ENCODE data around the gene UPF1.

DNA sequence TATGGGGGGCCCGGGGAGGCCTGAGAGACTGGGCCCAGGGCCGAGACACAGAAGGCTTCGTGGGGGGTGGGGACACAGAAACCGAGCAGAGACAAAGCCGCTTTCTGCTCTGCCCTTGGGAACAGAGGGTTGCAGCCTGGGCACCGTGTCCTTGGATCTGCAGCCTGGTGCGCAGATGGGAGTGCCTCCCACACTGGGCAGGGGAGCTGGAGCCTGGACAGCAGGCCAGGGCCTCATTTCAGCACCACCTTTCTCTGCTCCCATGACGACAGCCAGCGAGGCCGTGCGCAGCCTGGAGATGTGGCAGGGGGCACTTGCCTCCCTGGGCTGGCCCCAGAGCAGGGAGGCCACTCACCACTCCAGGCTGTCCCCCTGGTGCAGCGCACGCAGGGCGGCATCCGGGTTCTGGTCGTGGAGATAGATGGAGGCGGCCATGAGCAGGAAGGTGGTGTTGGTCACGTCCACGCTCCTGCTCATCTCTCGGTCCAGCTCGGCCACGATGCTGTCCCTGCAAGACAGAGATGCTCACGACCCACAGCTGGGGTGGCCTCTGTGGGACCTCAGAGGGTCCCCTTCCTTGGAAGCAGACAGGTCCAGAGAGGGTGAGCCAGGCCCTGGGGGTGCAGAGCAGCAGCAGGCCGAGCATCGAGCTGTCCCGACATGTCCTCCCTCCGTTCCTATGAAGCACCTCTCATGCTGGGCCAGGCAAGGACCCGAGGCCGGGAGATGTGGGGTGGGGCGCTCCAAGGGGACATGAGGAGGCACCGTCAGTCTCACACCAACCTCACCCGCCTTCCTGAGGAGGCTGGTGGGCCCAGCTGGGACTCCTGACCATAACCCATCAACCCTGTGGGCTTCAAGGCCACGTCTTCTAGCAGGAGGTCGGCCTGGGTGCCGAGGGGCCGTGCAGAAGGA lies 75.1 kb downstream of the UPF1 start:
- no peak for TF ChIP-seq GLIS3 (CRISPR knock-in tag; IDR thresholded peaks at IDR 0.05)
- TF ChIP-seq TCF4 (CRISPR knock-in tag; IDR thresholded peaks at IDR 0.05; ENCODE audit: borderline replicate concordance): no peak
- TF ChIP-seq ZNF70 (CRISPR knock-in tag; IDR thresholded peaks at IDR 0.05): no peak
- TF ChIP-seq RARB (CRISPR knock-in tag; IDR thresholded peaks at IDR 0.05): no peak
- TF ChIP-seq BACH2 (CRISPR knock-in tag; IDR thresholded peaks at IDR 0.05; ENCODE audit: borderline replicate concordance): no peak
- no peak for TF ChIP-seq ZNF565 (CRISPR knock-in tag; conservative IDR thresholded peaks at IDR 0.05; ENCODE audit: low read depth)
- TF ChIP-seq ARNTL (CRISPR knock-in tag; IDR thresholded peaks at IDR 0.05; ENCODE audit: borderline replicate concordance, low read depth): no peak
- TF ChIP-seq, protein P1, sequence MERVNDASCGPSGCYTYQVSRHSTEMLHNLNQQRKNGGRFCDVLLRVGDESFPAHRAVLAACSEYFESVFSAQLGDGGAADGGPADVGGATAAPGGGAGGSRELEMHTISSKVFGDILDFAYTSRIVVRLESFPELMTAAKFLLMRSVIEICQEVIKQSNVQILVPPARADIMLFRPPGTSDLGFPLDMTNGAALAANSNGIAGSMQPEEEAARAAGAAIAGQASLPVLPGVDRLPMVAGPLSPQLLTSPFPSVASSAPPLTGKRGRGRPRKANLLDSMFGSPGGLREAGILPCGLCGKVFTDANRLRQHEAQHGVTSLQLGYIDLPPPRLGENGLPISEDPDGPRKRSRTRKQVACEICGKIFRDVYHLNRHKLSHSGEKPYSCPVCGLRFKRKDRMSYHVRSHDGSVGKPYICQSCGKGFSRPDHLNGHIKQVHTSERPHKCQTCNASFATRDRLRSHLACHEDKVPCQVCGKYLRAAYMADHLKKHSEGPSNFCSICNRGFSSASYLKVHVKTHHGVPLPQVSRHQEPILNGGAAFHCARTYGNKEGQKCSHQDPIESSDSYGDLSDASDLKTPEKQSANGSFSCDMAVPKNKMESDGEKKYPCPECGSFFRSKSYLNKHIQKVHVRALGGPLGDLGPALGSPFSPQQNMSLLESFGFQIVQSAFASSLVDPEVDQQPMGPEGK (CRISPR knock-in tag; IDR thresholded peaks at IDR 0.05; ENCODE audit: borderline replicate concordance): no peak

Measured in SK-N-SH treated with all-trans-retinoic acid at 6 μM for 48 hours (cell line).